Ureter (tissue), 1 donor: Measurements from ENCODE around the gene TNFRSF19. TPM values are rescaled to one million over a fixed set of nuclear protein-coding genes. Genes with fewer than 3 reads are reported as not detected.

Experiments used
- DNase-seq: peaks from one replicate; pipeline ENCODE4 v3.0.0-alpha.2; 2020; ENCODE audit warnings: low spot score
- total RNA-seq: library from RNA; stranded (reverse); gene quantifications from one replicate; pipeline ENCODE4 v1.2.4, GENCODE V29; 2023
- donor health status: DM: yes; HTN: yes; CAD: no.

TNFRSF19 gene
- total RNA-seq, 1 donor from 2014 or later, result 4.0 TPM

GRCh38 chr13:23628765-23629565, 58.8 kb downstream of the TNFRSF19 start:
- no peak for DNase-seq

- DNase-seq, result no peak
These were observed 59.5 kb downstream of the TNFRSF19 start for GRCh38 chr13:23629566-23630272.

DNA sequence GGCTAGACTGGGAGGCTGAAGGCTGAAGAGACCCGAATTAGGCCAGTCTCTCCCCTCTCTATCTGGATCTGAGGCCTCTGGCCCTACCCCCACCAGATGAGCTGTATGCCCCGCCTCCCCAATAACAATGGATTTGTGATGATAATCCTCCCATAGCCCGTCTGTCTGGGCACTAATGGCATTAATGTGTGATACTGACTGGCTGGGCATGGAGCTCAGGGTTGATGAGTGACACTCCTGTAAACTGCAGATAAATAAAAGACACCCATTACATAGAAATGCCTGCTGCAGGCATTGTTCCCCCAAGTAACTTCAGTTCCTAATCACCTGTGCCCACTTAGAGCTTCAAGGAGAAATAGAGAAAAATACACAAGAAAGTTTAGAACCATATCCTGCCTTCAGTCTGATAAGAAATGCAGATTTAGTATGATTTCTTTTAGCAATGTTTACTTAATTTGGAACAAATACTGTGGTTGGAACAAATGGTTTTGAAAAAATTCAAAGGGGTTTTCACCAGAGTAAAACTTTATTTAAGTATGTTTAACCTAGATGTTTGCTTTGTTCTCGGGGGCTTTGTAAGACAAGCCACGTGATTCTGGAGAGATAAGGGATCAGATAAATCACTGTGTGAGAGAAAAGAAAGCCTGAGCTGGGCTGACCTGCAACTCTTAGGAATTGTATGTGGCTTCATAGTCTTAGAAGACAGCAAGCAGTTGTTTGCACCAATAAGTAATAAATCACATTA, 60.3 kb downstream of the TNFRSF19 start:
- no peak for DNase-seq

DNA sequence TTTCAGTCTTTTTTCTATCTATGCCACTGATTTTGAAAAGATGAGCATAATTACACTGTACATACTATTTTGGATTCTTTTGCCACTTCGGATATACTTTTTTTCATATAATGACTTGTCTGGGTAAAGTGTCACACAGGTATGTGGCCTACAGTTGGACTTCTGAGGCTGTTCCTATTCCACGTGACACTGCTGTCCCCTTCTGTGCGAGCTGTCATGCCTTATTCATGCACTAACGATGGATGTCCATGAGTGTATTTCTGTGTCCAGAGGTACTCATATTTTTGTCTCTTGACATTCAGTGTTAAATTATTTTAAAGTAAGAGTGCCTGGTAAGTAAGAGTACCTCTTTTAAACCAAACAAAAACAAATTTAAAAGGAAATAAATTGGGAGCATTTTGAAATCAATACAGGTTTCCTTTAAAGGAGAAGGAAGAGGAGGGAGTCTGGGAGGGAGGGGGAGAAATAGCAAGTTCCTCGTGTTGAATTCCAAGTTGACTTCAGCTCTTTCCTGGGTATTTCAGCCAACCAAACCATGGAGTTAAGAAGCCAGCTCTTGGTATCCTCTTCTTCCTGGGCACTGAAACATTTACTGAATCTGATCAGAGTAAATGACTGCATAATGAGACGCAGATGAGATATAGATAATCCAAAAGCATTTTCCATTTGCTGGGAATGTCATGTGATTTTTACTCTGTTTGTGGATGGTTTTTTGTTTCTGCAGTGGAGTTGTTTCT, 61.3 kb downstream of the TNFRSF19 start:
- no peak for DNase-seq

DNA sequence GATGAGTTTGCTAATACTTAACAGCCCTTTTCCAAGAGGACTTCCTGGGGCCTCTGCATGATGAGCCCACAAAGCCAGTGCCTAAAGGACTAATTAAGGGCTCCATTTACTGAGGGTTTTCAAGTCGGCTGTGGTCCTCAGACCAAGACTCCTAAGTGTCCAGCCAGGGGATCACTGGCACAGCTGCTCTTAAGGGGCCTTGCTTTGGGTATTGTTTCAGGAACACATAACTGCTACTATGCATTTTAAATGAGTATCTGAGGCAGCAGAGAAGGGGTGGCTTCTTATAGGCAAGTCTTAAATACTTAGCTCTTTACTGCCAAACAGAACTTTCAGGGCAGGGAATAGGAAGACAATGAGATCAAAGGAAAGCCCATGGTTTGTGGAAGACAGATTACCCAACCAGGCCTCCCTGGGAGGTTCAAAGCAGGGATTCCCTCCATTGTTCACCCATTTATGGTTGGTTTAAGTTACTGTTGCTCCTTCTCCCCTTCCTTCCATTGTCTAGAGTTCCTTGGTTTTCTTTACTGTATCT, 61.9 kb downstream of the TNFRSF19 start:
- DNase-seq, result no peak

DNA sequence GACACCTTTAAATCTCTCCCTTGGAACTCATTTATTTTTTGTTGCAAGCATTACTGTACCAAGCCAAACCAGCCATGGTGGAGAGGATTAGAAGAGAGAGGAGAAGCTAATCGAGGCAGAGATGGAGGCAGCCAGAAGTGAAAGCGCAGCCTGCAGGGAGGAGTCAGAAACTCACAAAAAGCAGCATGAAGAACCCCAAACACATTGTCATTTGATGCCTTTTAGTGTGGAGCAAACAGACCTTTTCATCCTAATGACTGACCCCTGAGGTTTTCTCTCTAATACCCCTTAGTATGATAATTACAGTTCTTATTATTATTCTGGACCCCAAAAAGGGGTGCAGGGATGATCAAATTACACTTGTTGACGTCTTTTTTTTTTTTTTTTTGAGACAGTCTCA, 62.5 kb downstream of the TNFRSF19 start:
- DNase-seq, result no peak

DNA sequence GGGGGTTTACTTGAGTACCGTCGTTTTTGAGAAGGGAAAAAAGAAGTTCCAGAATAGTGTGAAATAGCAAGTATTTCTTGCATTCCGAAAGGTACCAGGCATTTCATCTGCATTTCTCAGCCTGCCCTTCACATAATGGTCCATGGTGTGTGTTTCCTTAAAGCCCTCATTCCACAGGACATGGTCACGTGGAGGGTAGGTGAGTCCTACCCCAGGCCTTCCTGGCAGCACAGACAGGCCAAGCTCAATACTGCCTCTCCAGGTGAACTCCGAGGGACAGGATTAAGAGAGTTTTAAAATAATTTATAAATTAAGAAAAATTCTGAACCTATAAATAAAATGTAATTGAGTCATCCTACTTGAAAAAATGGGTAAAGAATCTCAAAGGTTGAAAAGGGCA, 64.7 kb downstream of the TNFRSF19 start:
- DNase-seq, result no peak

GRCh38 chr13:23636360-23636759, 66.1 kb downstream of the TNFRSF19 start:
- DNase-seq, result no peak

GRCh38 chr13:23637829-23638228, 67.6 kb downstream of the TNFRSF19 start:
- DNase-seq, result no peak

GRCh38 chr13:23639674-23640073, 69.5 kb downstream of the TNFRSF19 start:
- DNase-seq, result no peak

- DNase-seq, result no peak
These were observed 71.9 kb downstream of the TNFRSF19 start for GRCh38 chr13:23642110-23642509.

DNA sequence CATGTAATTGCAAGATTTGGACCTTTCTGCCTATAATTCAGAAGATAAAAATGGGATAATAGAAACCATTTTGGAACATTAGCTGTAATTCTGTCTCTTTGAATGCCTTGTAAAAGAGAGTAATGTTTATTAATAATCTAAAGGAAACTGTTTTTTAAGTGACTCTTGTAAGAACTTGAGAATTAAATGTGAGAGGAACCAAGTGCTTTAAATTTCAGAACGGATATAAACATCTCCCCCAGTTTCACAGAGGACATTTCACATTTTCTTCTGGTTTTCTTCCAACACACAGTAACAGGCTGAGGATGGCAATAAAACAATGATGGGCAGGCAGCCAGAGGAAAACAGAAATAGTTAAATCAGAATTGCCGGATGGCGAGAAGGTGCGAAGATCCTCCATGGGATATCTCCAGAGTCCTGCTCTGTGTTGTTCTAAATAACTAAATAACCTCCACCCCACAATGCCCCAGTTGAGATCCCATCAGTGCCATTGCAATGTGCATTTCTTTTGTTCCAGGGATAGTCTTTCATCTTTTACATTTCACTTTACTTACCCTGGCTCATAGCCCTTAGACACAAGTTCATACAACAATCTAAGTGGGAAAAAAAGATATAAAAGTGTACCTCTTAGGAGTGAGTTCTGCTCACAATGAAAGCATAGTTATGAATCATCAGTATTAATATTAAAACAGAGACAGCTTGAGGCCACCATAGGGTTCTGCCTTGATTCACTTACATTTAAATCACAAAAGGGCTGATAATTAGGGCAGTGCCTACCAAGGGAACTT, 73.3 kb downstream of the TNFRSF19 start:
- DNase-seq, result no peak

DNA sequence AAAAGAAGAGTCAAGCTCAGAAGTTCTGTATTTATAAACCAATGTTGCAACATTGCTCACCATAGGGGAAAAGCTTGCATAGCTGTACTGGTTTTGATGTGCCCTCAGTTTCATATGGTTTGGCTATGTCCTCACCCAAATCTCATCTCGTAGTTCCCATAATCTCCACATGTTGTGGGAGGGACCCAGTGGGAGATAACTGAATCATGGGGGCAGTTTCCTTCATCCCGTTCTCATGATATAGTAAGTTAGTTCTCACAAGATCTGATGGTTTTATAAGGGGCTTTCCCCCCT, 73.9 kb downstream of the TNFRSF19 start:
- DNase-seq, result no peak

- DNase-seq, result no peak
These were observed 74.4 kb downstream of the TNFRSF19 start for GRCh38 chr13:23644527-23645138.

DNA sequence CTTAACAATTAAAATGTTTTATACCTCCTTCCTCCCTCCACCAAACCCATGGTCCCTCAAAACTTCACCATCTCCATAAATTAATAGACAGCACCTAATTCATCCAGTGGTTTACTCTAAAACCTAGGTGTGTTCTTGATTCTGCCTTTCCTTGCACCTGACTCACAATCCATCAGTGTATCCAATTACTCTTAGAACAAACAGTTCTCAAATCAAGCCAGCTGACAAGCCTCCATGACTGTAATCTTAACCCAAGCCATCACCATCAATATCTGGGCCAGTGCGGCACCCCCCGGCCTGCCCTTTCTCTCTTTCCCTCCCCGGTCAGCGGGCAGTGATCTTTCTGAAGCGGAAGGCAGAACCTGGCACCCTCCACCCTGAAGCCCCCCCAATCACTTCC, 75.6 kb downstream of the TNFRSF19 start:
- no peak for DNase-seq

DNA sequence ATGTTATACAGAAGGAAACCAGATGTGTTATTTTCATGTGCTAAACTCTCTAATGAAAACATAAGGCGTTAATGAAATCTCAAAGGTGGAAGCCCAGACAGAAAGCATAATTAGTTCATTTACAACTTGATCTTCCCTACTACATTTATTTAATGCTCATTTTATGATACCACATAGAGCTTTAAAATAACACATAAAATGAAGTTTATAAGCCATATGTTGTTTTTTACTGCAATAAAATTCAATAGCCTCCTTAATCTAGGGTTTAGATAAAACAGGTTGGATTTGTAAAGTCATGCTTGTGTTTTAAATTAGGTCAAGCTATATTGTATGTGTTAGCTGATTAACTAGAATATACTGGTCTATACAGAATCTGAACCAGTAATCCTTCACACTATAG, 81.2 kb downstream of the TNFRSF19 start:
- DNase-seq, result no peak

- DNase-seq, result no peak
These were observed 81.7 kb downstream of the TNFRSF19 start for GRCh38 chr13:23651887-23652286.

- DNase-seq, result no peak
These were observed 82.9 kb downstream of the TNFRSF19 start for GRCh38 chr13:23652909-23653726.
